Measurements from ENCODE around the gene IL1RAPL1. TPM values are rescaled to one million over a fixed set of nuclear protein-coding genes. Genes with fewer than 3 reads are reported as not detected.

IL1RAPL1 gene
- total and polyA plus RNA-seq, 9 of the 15 experiments (the other 6 are each of a cell fraction or from before 2014, with no cell fraction given) = 0.04 to 0.07 (median 0.04) TPM; not detected in 6

DNA sequence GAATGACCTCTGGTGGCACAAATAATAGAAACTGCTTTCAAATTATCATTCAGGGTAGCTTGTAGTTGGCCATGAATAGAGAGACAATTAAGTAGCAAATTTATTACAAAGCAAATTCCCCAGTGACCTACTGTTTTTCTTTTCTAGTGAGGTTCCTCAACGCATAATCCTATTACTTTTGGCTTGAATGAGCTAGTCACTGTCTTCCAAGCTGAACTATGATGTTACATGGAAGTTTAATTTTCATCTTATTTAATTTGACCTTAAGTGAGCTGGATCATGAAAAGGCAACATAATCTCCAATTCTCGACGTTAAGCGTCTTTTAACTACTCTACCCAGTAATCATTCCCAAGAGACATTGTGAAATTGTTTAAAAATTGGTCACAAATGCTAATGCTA lies 1280.7 kb downstream of the IL1RAPL1 start:
- TF ChIP-seq SRSF7 (optimal IDR thresholded peaks at IDR 0.05; ENCODE audit: low read depth, low read length) = no peak
- TF ChIP-seq, protein P1, sequence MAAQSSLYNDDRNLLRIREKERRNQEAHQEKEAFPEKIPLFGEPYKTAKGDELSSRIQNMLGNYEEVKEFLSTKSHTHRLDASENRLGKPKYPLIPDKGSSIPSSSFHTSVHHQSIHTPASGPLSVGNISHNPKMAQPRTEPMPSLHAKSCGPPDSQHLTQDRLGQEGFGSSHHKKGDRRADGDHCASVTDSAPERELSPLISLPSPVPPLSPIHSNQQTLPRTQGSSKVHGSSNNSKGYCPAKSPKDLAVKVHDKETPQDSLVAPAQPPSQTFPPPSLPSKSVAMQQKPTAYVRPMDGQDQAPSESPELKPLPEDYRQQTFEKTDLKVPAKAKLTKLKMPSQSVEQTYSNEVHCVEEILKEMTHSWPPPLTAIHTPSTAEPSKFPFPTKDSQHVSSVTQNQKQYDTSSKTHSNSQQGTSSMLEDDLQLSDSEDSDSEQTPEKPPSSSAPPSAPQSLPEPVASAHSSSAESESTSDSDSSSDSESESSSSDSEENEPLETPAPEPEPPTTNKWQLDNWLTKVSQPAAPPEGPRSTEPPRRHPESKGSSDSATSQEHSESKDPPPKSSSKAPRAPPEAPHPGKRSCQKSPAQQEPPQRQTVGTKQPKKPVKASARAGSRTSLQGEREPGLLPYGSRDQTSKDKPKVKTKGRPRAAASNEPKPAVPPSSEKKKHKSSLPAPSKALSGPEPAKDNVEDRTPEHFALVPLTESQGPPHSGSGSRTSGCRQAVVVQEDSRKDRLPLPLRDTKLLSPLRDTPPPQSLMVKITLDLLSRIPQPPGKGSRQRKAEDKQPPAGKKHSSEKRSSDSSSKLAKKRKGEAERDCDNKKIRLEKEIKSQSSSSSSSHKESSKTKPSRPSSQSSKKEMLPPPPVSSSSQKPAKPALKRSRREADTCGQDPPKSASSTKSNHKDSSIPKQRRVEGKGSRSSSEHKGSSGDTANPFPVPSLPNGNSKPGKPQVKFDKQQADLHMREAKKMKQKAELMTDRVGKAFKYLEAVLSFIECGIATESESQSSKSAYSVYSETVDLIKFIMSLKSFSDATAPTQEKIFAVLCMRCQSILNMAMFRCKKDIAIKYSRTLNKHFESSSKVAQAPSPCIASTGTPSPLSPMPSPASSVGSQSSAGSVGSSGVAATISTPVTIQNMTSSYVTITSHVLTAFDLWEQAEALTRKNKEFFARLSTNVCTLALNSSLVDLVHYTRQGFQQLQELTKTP (IDR thresholded peaks at IDR 0.05; ENCODE audit: low read depth in 1 of 2, partially characterized antibody in 2 of 2) = no peak
- TF ChIP-seq ZNF785 (CRISPR knock-in tag; IDR thresholded peaks at IDR 0.05) = no peak
- TF ChIP-seq, protein P2, sequence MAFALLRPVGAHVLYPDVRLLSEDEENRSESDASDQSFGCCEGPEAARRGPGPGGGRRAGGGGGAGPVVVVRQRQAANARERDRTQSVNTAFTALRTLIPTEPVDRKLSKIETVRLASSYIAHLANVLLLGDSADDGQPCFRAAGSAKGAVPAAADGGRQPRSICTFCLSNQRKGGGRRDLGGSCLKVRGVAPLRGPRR (CRISPR knock-in tag; IDR thresholded peaks at IDR 0.05) = no peak
- TF ChIP-seq TEAD1 (CRISPR knock-in tag; IDR thresholded peaks at IDR 0.05) = no peak
- TF ChIP-seq, protein P3, sequence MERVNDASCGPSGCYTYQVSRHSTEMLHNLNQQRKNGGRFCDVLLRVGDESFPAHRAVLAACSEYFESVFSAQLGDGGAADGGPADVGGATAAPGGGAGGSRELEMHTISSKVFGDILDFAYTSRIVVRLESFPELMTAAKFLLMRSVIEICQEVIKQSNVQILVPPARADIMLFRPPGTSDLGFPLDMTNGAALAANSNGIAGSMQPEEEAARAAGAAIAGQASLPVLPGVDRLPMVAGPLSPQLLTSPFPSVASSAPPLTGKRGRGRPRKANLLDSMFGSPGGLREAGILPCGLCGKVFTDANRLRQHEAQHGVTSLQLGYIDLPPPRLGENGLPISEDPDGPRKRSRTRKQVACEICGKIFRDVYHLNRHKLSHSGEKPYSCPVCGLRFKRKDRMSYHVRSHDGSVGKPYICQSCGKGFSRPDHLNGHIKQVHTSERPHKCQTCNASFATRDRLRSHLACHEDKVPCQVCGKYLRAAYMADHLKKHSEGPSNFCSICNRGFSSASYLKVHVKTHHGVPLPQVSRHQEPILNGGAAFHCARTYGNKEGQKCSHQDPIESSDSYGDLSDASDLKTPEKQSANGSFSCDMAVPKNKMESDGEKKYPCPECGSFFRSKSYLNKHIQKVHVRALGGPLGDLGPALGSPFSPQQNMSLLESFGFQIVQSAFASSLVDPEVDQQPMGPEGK (CRISPR knock-in tag; IDR thresholded peaks at IDR 0.05; ENCODE audit: borderline replicate concordance) = no peak
- TF ChIP-seq, protein P4, sequence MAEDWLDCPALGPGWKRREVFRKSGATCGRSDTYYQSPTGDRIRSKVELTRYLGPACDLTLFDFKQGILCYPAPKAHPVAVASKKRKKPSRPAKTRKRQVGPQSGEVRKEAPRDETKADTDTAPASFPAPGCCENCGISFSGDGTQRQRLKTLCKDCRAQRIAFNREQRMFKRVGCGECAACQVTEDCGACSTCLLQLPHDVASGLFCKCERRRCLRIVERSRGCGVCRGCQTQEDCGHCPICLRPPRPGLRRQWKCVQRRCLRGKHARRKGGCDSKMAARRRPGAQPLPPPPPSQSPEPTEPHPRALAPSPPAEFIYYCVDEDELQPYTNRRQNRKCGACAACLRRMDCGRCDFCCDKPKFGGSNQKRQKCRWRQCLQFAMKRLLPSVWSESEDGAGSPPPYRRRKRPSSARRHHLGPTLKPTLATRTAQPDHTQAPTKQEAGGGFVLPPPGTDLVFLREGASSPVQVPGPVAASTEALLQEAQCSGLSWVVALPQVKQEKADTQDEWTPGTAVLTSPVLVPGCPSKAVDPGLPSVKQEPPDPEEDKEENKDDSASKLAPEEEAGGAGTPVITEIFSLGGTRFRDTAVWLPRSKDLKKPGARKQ (CRISPR knock-in tag; IDR thresholded peaks at IDR 0.05) = no peak
- TF ChIP-seq CBFA2T2 (conservative IDR thresholded peaks at IDR 0.05) = no peak
- Histone ChIP-seq H3K9me1 (ENCODE audit: control insufficient read depth, insufficient read depth, low read length) (no peaks in the 10 kb centered on the region), H4K20me1 (replicated peaks; ENCODE audit: control insufficient read depth, insufficient read depth, low read length) (no peaks in the 10 kb centered on the region), H3K4me2 (ENCODE audit: insufficient read depth, low read length) (no peak overlapping the region), H2AFZ (ENCODE audit: low read depth, low read length) (no peak overlapping the region), H3K27ac (ENCODE audit: extremely low read depth, low read depth, low read length) (no peak overlapping the region), H3K79me2 (ENCODE audit: control insufficient read depth, insufficient read depth, low read length) (no peaks in the 10 kb centered on the region), H3K9me3 (replicated peaks; ENCODE audit: control insufficient read depth, insufficient read depth, low read depth, low read length) (no peaks in the 10 kb centered on the region), H3K4me1 (replicated peaks in 1 of 2; ENCODE audit: control insufficient read depth in 2 of 2, insufficient read depth in 2 of 2, low read length in 2 of 2) (no peaks in the 10 kb centered on the region), H3K27me3 (ENCODE audit: control insufficient read depth in 2 of 2, insufficient read depth in 2 of 2, low read length in 2 of 2) (no peaks in the 10 kb centered on the region), H3K9ac (ENCODE audit: insufficient read depth in 1 of 2, low read depth in 2 of 2, low read length in 2 of 2) (no peak overlapping the region), H3K4me3 (no peak overlapping the region), H3K36me3 (ENCODE audit: control insufficient read depth, insufficient read depth, low read length) (no peaks in the 10 kb centered on the region)
- 0% methylated on average over 4 of the region's 4 CpGs for WGBS (ENCODE audit: insufficient coverage, low coverage, missing lambda C conversion rate)
- FAIRE-seq (no peak), DNase-seq (ENCODE audit: extremely low read depth in 1 of 4, low spot score in 3 of 4) (no peak), ATAC-seq (no peak)
- BruUV-seq (replicated peaks) = no TSS peak
- CTCF ChIA-PET (ENCODE audit: low intra/inter-chr PET ratio) = no interaction called here
- in situ Hi-C loops (cut with MboI) = no loop called here
- intact Hi-C loops (cut with micrococcal nuclease) = no loop called here
- POLR2A ChIA-PET = interaction anchor here (0.6 to 0.8 kb wide), 2 partner anchors 9 to 1170 kb away, joined by 3 read pairs; no protein-coding TSS in a partner anchor

Measured in K562 (cell line).